CD14-positive monocyte (primary cell): ENCODE data around the gene GAPVD1. TPM values are rescaled to one million over a fixed set of nuclear protein-coding genes. Genes with fewer than 3 reads are reported as not detected.

Source experiments
- DNase-seq, 3 donors: peaks; one replicate each; pipeline ENCODE4 v3.0.0-alpha.2; 2011 to 2022
- H2AFZ ChIP-seq: 2 replicates; pipeline ENCODE4 v1.6.0; 2012; ENCODE audit warnings: mild to moderate bottlenecking, low read depth, low read length, inconsistent platforms; ENCODE audit not compliant: insufficient read depth, poor library complexity, severe bottlenecking
- H3K27ac ChIP-seq, 2 donors: 1 replicate in 1 of 2; 2 replicates in 1 of 2; pipeline ENCODE4 v1.5.1; 2012 to 2013; ENCODE audit warnings: low read length in 2 of 2, control low read depth in 1 of 2, inconsistent platforms in 1 of 2, low read depth in 1 of 2, mild to moderate bottlenecking in 1 of 2
- H3K27me3 ChIP-seq, 2 donors: one replicate each; pipeline versions ENCODE4 v1.6.0 to v1.6.1; 2011 to 2013; ENCODE audit warnings: low read length in 2 of 2; ENCODE audit not compliant: control insufficient read depth in 2 of 2, insufficient read depth in 2 of 2
- H3K36me3 ChIP-seq, 2 donors: replicated peaks in 1 of 2; 1 replicate in 1 of 2; 2 replicates in 1 of 2; pipeline versions ENCODE4 v1.5.1 to v1.6.1; 2012 to 2013; ENCODE audit warnings: low read length in 2 of 2, control low read depth in 1 of 2, inconsistent platforms in 1 of 2, mild to moderate bottlenecking in 1 of 2; ENCODE audit not compliant: insufficient read depth in 2 of 2, control insufficient read depth in 1 of 2
- H3K4me1 ChIP-seq, 2 donors: 1 replicate in 1 of 2; 2 replicates in 1 of 2; pipeline versions ENCODE4 v1.5.1 to v1.6.1; 2012 to 2013; ENCODE audit warnings: low read length in 2 of 2, control low read depth in 1 of 2, inconsistent platforms in 1 of 2, mild to moderate bottlenecking in 1 of 2, moderate library complexity in 1 of 2; ENCODE audit not compliant: insufficient read depth in 2 of 2, control insufficient read depth in 1 of 2
- H3K4me2 ChIP-seq: replicated peaks from 2 replicates; pipeline ENCODE3; 2012; ENCODE audit warnings: low read length, moderate library complexity, mild to moderate bottlenecking; ENCODE audit not compliant: poor library complexity, severe bottlenecking; ENCODE audit errors: extremely low read depth
- H3K4me3 ChIP-seq, 3 experiments: fragments of 200-600 bp in 1 of 3; sonication (generic) in 1 of 3; replicated peaks in 1 of 3; 1 replicate in 2 of 3; 2 replicates in 1 of 3; pipeline ENCODE4 v1.5.1; 2011 to 2013; ENCODE audit warnings: low read length in 3 of 3, mild to moderate bottlenecking in 3 of 3, control low read depth in 2 of 3, low read depth in 2 of 3, inconsistent platforms in 1 of 3, moderate library complexity in 1 of 3
- H3K79me2 ChIP-seq: 2 replicates; pipeline ENCODE4 v1.6.0; 2012; ENCODE audit warnings: mild to moderate bottlenecking, control low read depth, inconsistent platforms, low read length, moderate library complexity; ENCODE audit not compliant: insufficient read depth
- H3K9ac ChIP-seq: 2 replicates; pipeline ENCODE4 v1.6.0; 2017; ENCODE audit warnings: low read length, mild to moderate bottlenecking; ENCODE audit not compliant: insufficient read depth, poor library complexity, severe bottlenecking
- H3K9me3 ChIP-seq, 2 donors: replicated peaks in 1 of 2; 1 replicate in 1 of 2; 2 replicates in 1 of 2; pipeline versions ENCODE4 v1.5.1 to v1.6.1; 2012 to 2013; ENCODE audit warnings: low read length in 2 of 2, control low read depth in 1 of 2; ENCODE audit not compliant: control insufficient read depth in 1 of 2, insufficient read depth in 1 of 2
- H4K20me1 ChIP-seq: 2 replicates; pipeline ENCODE4 v1.6.0; 2012; ENCODE audit warnings: mild to moderate bottlenecking, low read length, control low read depth, moderate library complexity; ENCODE audit not compliant: insufficient read depth
- H3K27ac Mint-ChIP-seq, 7 donors: one replicate each; pipeline ENCODE4 v1.8.0; 2020; ENCODE audit warnings: mild to moderate bottlenecking in 7 of 7, mixed read lengths in 7 of 7, moderate library complexity in 6 of 7, inconsistent platforms in 2 of 7
- H3K27me3 Mint-ChIP-seq, 3 donors: one replicate each; pipeline ENCODE4 v1.8.0; 2021 to 2022; ENCODE audit warnings: low read depth in 3 of 3, mild to moderate bottlenecking in 3 of 3, mixed read lengths in 3 of 3, moderate library complexity in 3 of 3, inconsistent platforms in 1 of 3
- H3K36me3 Mint-ChIP-seq, 2 donors: one replicate each; pipeline ENCODE4 v1.8.0; 2020; ENCODE audit warnings: mixed read lengths in 2 of 2, inconsistent platforms in 1 of 2, mild to moderate bottlenecking in 1 of 2
- H3K4me1 Mint-ChIP-seq: one replicate; pipeline ENCODE4 v1.8.0; 2020; ENCODE audit warnings: mild to moderate bottlenecking, mixed read lengths
- H3K4me3 Mint-ChIP-seq, 2 donors: one replicate each; pipeline ENCODE4 v1.8.0; 2020; ENCODE audit warnings: mild to moderate bottlenecking in 2 of 2, mixed read lengths in 2 of 2, moderate library complexity in 1 of 2
- H3K9me3 Mint-ChIP-seq, 7 donors: one replicate each; pipeline ENCODE4 v1.8.0; 2020 to 2022; ENCODE audit warnings: mixed read lengths in 7 of 7, mild to moderate bottlenecking in 6 of 7, moderate library complexity in 6 of 7, inconsistent platforms in 2 of 7
- WGBS: methylation state at CpG from one replicate; pipeline ENCODE4 v1.1.5; 2013; ENCODE audit warnings: missing lambda C conversion rate; ENCODE audit not compliant: insufficient coverage; 5-methylcytosine and 5-hydroxymethylcytosine counted together
- intact Hi-C, 2 donors: fragments of 100-400 bp; cut with micrococcal nuclease; formaldehyde crosslinking; loops; one replicate each; pipeline versions ENCODE4 v1.15.0 to v1.15.1; 2023
- polyA plus RNA-seq, 3 donors: library from polyadenylated mRNA; depleted of rRNA in 1 of 3; unstranded in 2 of 3; stranded (reverse) in 1 of 3; fragments of 300-500 nt in 2 of 3; fragments of >200 nt in 1 of 3; fragmentation: Illumina TruSeq in 2 of 3; gene quantifications; 1 replicate in 2 of 3; 2 replicates in 1 of 3; pipeline ENCODE4 v1.2.3, GENCODE V29; 2012 to 2021
- TF ChIP-seq, protein P1 (sequence below): fragments of 200-600 bp; IDR thresholded peaks from one replicate; pipeline ENCODE4 v1.8.0; 2022; ENCODE audit warnings: antibody characterized with exemption, mild to moderate bottlenecking

The GAPVD1 gene
- polyA plus RNA-seq, 3 donors = 18.7 to 49.2 (median 30.5) TPM

DNA sequence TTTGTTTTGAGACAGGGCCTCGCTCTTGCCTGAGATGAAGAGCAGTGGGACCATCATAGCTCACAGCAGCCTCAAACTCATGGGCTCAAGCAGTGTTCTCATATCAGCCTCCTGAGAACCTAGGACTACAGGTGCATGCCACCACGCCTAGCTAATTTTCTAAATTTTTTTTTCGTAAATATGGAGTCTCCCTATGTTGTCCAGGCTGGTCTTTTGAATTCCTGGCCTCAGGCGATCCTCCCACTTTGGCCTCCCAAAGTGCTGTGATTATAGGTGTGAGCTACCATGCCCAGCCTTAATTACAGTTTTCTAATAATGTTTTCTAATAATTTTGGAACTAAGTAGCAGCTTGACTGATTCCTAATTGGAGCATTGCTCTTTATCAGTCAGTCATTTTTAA lies 15.1 kb downstream of the GAPVD1 start:
- Mint-ChIP-seq H3K4me3 (no peak overlapping the region), H3K4me1 (peaks cover 21% of the 10 kb centered on the region), H3K27ac (no peak overlapping the region), H3K9me3 (no peaks in the 10 kb centered on the region), H3K27me3 (peaks cover 0 to 2% (median 0%) of the 10 kb centered on the region in 3 donors), H3K36me3 (peaks cover 9 to 37% of the 10 kb centered on the region in 2 donors)
- Histone ChIP-seq H4K20me1 (peaks cover 100% of the 10 kb centered on the region), H3K27ac (peak overlapping the region in 1 of 2 donors; percentile 26), H3K9ac (no peak overlapping the region), H3K36me3 (peaks cover 10 to 21% of the 10 kb centered on the region in 2 donors), H2AFZ (no peak overlapping the region), H3K4me2 (no peak overlapping the region), H3K79me2 (peaks cover 100% of the 10 kb centered on the region), H3K4me3 (no peak overlapping the region), H3K4me1 (peaks cover 11 to 18% of the 10 kb centered on the region in 2 donors), H3K27me3 (no peaks in the 10 kb centered on the region), H3K9me3 (no peaks in the 10 kb centered on the region)
- intact Hi-C loops = loop anchor here in 1 of 2 donors (10.0 kb wide), 1 partner anchor 62 kb away; no protein-coding TSS in a partner anchor
- 100% methylated on average over 2 of the region's 4 CpGs for WGBS
- TF ChIP-seq, protein P1, sequence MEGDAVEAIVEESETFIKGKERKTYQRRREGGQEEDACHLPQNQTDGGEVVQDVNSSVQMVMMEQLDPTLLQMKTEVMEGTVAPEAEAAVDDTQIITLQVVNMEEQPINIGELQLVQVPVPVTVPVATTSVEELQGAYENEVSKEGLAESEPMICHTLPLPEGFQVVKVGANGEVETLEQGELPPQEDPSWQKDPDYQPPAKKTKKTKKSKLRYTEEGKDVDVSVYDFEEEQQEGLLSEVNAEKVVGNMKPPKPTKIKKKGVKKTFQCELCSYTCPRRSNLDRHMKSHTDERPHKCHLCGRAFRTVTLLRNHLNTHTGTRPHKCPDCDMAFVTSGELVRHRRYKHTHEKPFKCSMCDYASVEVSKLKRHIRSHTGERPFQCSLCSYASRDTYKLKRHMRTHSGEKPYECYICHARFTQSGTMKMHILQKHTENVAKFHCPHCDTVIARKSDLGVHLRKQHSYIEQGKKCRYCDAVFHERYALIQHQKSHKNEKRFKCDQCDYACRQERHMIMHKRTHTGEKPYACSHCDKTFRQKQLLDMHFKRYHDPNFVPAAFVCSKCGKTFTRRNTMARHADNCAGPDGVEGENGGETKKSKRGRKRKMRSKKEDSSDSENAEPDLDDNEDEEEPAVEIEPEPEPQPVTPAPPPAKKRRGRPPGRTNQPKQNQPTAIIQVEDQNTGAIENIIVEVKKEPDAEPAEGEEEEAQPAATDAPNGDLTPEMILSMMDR = no peak
- no peak for DNase-seq

DNA sequence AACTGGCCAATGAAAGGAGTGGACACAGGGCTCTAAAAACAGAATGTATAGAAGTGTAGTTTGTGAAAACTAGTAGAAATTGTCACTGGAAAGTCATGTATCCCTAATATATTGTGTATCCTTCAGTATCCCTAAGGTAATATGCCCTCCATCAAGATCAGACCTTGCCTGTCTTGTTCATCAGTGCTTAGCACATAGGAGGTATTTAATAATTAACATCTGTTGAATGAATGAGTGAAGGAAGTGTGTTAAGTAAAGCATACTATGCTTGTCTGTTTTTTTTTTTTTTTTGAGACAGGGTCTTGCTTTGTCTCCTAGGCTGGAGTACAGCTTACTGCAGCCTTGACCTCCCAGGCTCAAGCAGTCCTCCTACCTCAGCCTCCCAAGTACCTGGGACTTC lies 15.8 kb downstream of the GAPVD1 start:
- peaks cover 99% of the 10 kb centered on the region for H3K79me2 ChIP-seq

More for the DNA sequence above, 15.8 kb downstream of the GAPVD1 start:
- peaks cover 0 to 2% (median 0%) of the 10 kb centered on the region in 3 donors for H3K27me3 Mint-ChIP-seq
- TF ChIP-seq, protein P1 = no peak
- Histone ChIP-seq H3K4me2 (no peak overlapping the region), H3K27ac (peak overlapping the region in 1 of 2 donors; percentile 26), H3K9ac (no peak overlapping the region), H3K36me3 (peaks cover 10 to 21% of the 10 kb centered on the region in 2 donors), H3K4me1 (peaks cover 6 to 12% of the 10 kb centered on the region in 2 donors), H4K20me1 (peaks cover 99% of the 10 kb centered on the region), H3K27me3 (no peaks in the 10 kb centered on the region), H3K9me3 (no peaks in the 10 kb centered on the region), H2AFZ (no peak overlapping the region), H3K4me3 (no peak overlapping the region)
- no peak for DNase-seq
- peaks cover 15% of the 10 kb centered on the region for H3K4me1 Mint-ChIP-seq
- peak overlapping the region in 2 of 7 donors; percentile 44 to 50 for H3K27ac Mint-ChIP-seq
- peaks cover 9 to 36% of the 10 kb centered on the region in 2 donors for H3K36me3 Mint-ChIP-seq
- no peak overlapping the region for H3K4me3 Mint-ChIP-seq
- H3K9me3 Mint-ChIP-seq = no peaks in the 10 kb centered on the region
- intact Hi-C loops = loop anchor here in 1 of 2 donors (10.0 kb wide), 1 partner anchor 63 kb away; no protein-coding TSS in a partner anchor
